SK-N-SH (cell line): ENCODE measurements around the gene ADAMTS2. TPM values are rescaled to one million over a fixed set of nuclear protein-coding genes. Genes with fewer than 3 reads are reported as not detected.

Experiments
- CTCF ChIA-PET: fragments of 300-600, 350-600 bp; formaldehyde crosslinking; extraction: SDS; loops from one replicate; lab custom pipeline; 2021; lab: Yijun Ruan, JAX
- POLR2A ChIA-PET: fragments of 350-600 bp; sonication (Branson Sonifier 250); formaldehyde crosslinking; extraction: SDS; loops from one replicate; lab custom pipeline; 2020; ENCODE audit warnings: antibody characterized with exemption, inconsistent platforms; lab: Yijun Ruan, JAX
- DNase-seq: peaks from one replicate; pipeline ENCODE4 v3.0.0; 2012
- H2AFZ ChIP-seq: fragments of 200-600 bp; sonication (generic); 2 replicates; pipeline ENCODE4 v1.8.1; 2016; ENCODE audit warnings: antibody characterized with exemption, mild to moderate bottlenecking, low read depth
- H3F3A ChIP-seq: fragments of 200-600 bp; sonication (generic); replicated peaks from 2 replicates; pipeline ENCODE3; 2016; ENCODE audit warnings: antibody characterized with exemption, mild to moderate bottlenecking; ENCODE audit not compliant: insufficient read depth
- H3K27ac ChIP-seq, 2 experiments: fragments of 200-500 bp in 1 of 2; fragments of 200-600 bp in 1 of 2; sonication (Bioruptor generic) in 1 of 2; sonication (generic), shearing (Covaris generic) in 1 of 2; 2 replicates each; pipeline versions ENCODE4 v1.5.1 to v1.6.1; 2014 to 2016; ENCODE audit warnings: low read depth in 2 of 2, inconsistent platforms in 1 of 2, low read length in 1 of 2, mild to moderate bottlenecking in 1 of 2, mixed read lengths in 1 of 2
- H3K27me3 ChIP-seq: fragments of 200-600 bp; sonication (generic), shearing (Covaris generic); 2 replicates; pipeline ENCODE4 v1.6.1; 2016; ENCODE audit warnings: mixed run types; ENCODE audit not compliant: insufficient read depth
- H3K36me3 ChIP-seq, 2 experiments: fragments of 200-500 bp in 1 of 2; fragments of 200-600 bp in 1 of 2; sonication (Bioruptor generic) in 1 of 2; sonication (generic) in 1 of 2; replicated peaks in 1 of 2; 2 replicates each; pipeline versions ENCODE3 to v1.5.1; 2014 to 2016; ENCODE audit warnings: low read length in 1 of 2, mild to moderate bottlenecking in 1 of 2; ENCODE audit not compliant: insufficient read depth in 2 of 2, control insufficient read depth in 1 of 2
- H3K4me1 ChIP-seq, 2 experiments: fragments of 200-500 bp in 1 of 2; fragments of 200-600 bp in 1 of 2; sonication (Bioruptor generic) in 1 of 2; sonication (generic), shearing (Covaris generic) in 1 of 2; 2 replicates each; pipeline versions ENCODE4 v1.5.1 to v1.6.1; 2014 to 2016; ENCODE audit warnings: low read depth in 1 of 2, low read length in 1 of 2, mixed run types in 1 of 2; ENCODE audit not compliant: insufficient read depth in 2 of 2, control insufficient read depth in 1 of 2
- H3K4me2 ChIP-seq: fragments of 200-600 bp; sonication (generic), shearing (Covaris generic); 2 replicates; pipeline ENCODE4 v1.6.1; 2017; ENCODE audit warnings: mixed run types
- H3K4me3 ChIP-seq, 2 experiments: fragments of 200-500 bp in 1 of 2; fragments of 200-600 bp in 1 of 2; sonication (Bioruptor generic) in 1 of 2; sonication (generic), shearing (Covaris generic) in 1 of 2; 2 replicates each; pipeline versions ENCODE4 v1.5.1 to v1.8.1; 2014 to 2016; ENCODE audit warnings: low read depth in 2 of 2, inconsistent platforms in 1 of 2, low read length in 1 of 2, mild to moderate bottlenecking in 1 of 2, mixed read lengths in 1 of 2, moderate library complexity in 1 of 2
- H3K79me2 ChIP-seq: fragments of 200-600 bp; sonication (generic); 2 replicates; pipeline ENCODE4 v1.8.1; 2017; ENCODE audit warnings: mild to moderate bottlenecking; ENCODE audit not compliant: insufficient read depth
- H3K9ac ChIP-seq: fragments of 200-600 bp; sonication (generic); 2 replicates; pipeline ENCODE4 v1.6.1; 2017; ENCODE audit warnings: mixed run types
- H3K9me2 ChIP-seq: fragments of 200-600 bp; sonication (generic); 2 replicates; pipeline ENCODE4 v1.6.1; 2017; ENCODE audit warnings: mixed run types
- H3K9me3 ChIP-seq: fragments of 200-600 bp; sonication (generic); 2 replicates; pipeline ENCODE4 v1.6.1; 2017; ENCODE audit warnings: mixed run types, mild to moderate bottlenecking, moderate library complexity
- H4K20me1 ChIP-seq: fragments of 200-600 bp; sonication (generic); 2 replicates; pipeline ENCODE4 v1.6.1; 2017; ENCODE audit warnings: mild to moderate bottlenecking, mixed run types; ENCODE audit not compliant: insufficient read depth
- CTCF ChIP-seq: fragments of 200-600 bp; sonication (generic); IDR thresholded peaks from 2 replicates; pipeline ENCODE4 v1.6.1; 2017; ENCODE audit warnings: antibody characterized with exemption, mild to moderate bottlenecking, moderate library complexity
- EP300 ChIP-seq, 2 experiments: IDR thresholded peaks; 2 replicates each; pipeline versions ENCODE4 v1.4.0 to v1.6.1; 2012; ENCODE audit warnings: borderline replicate concordance in 1 of 2, low read depth in 1 of 2, low read length in 1 of 2
- EZH2phosphoT487 ChIP-seq: fragments of 200-600 bp; sonication (generic); IDR thresholded peaks from 2 replicates; pipeline ENCODE4 v1.6.1; 2017; ENCODE audit warnings: low read depth, mixed run types, mild to moderate bottlenecking, antibody characterized with exemption, moderate library complexity, borderline replicate concordance
- GABPA ChIP-seq: IDR thresholded peaks from 2 replicates; pipeline ENCODE4 v1.4.0; 2012; ENCODE audit warnings: low read depth, mild to moderate bottlenecking
- NFIC ChIP-seq: IDR thresholded peaks from 2 replicates; pipeline ENCODE4 v1.4.0; 2012; ENCODE audit warnings: borderline replicate concordance
- RAD21 ChIP-seq: IDR thresholded peaks from 2 replicates; pipeline ENCODE4 v1.6.1; 2012; ENCODE audit warnings: mild to moderate bottlenecking, low read length
- RXRA ChIP-seq: IDR thresholded peaks from 2 replicates; pipeline ENCODE4 v1.4.0; 2012; ENCODE audit warnings: low read depth, mild to moderate bottlenecking, borderline replicate concordance
- SIN3A ChIP-seq: IDR thresholded peaks from 2 replicates; pipeline ENCODE4 v1.6.1; 2012; ENCODE audit warnings: low read depth, mild to moderate bottlenecking, low read length, moderate library complexity, borderline replicate concordance
- SMC3 ChIP-seq: IDR thresholded peaks from 2 replicates; pipeline ENCODE4 v1.6.1; 2012; ENCODE audit warnings: low read depth, low read length, improper control_type of control experiment
- TAF1 ChIP-seq: IDR thresholded peaks from 2 replicates; pipeline ENCODE4 v1.6.1; 2012; ENCODE audit warnings: low read depth, mild to moderate bottlenecking, low read length, moderate library complexity, borderline replicate concordance
- TEAD4 ChIP-seq: IDR thresholded peaks from 2 replicates; pipeline ENCODE4 v1.4.0; 2012; ENCODE audit warnings: mild to moderate bottlenecking, borderline replicate concordance; ENCODE audit not compliant: insufficient read depth
- YY1 ChIP-seq: IDR thresholded peaks from 2 replicates; pipeline ENCODE4 v1.4.0; 2012; ENCODE audit warnings: low read depth, mild to moderate bottlenecking
- WGBS: methylation state at CpG from one replicate; pipeline ENCODE4 v1.1.6; 2017; ENCODE audit warnings: low lambda C conversion rate; 5-methylcytosine and 5-hydroxymethylcytosine counted together
- polyA plus RNA-seq, 3 experiments: library from polyadenylated mRNA; depleted of rRNA; stranded (reverse); fragments of >200 nt; gene quantifications; 2 replicates each; pipeline ENCODE4 v1.2.3, GENCODE V29; 2012
- TF ChIP-seq, protein P1 (sequence below): IDR thresholded peaks from 2 replicates; pipeline ENCODE4; 2012
- TF ChIP-seq, protein P2 (sequence below): IDR thresholded peaks from 2 replicates; pipeline ENCODE4 v1.6.1; 2012; ENCODE audit warnings: mild to moderate bottlenecking, low read depth, low read length, moderate library complexity
- TF ChIP-seq, protein P3 (sequence below): IDR thresholded peaks from 2 replicates; pipeline ENCODE4 v1.4.0; 2012; ENCODE audit warnings: low read depth, borderline replicate concordance
- TF ChIP-seq, protein P4 (sequence below): IDR thresholded peaks from 2 replicates; pipeline ENCODE4 v1.4.0; 2012; ENCODE audit warnings: low read depth

ADAMTS2 gene
- polyA plus RNA-seq, 1 of the 3 experiments (the other 2 are of a cell fraction), result 0.12 TPM

GRCh38 chr5:179267671-179268083 is 77.6 kb downstream of the ADAMTS2 start:
- no peak overlapping the region for H3K4me2 ChIP-seq
- H3F3A ChIP-seq, result no peaks in the 10 kb centered on the region
- H4K20me1 ChIP-seq, result no peaks in the 10 kb centered on the region
- H3K9me3 ChIP-seq, result no peaks in the 10 kb centered on the region
- H3K36me3 ChIP-seq, result no peaks in the 10 kb centered on the region
- no peak overlapping the region for H2AFZ ChIP-seq
- H3K27me3 ChIP-seq, result no peaks in the 10 kb centered on the region
- ChIA-PET POLR2A (interaction anchor here (1.0 kb wide), 1 partner anchor 170 kb away, joined by 3 read pairs; no protein-coding TSS in a partner anchor), CTCF (interaction anchor here (0.9 to 6.2 kb wide), 11 partner anchors 33 to 227 kb away, joined by 3 to 35 read pairs (median 9); no protein-coding TSS in a partner anchor)
- peak; percentile 68 for DNase-seq
- H3K4me1 ChIP-seq, result peaks cover 0 to 96% of the 10 kb centered on the region in 2 experiments; a peak in 1 of 4 replicates
- no peak overlapping the region for H3K9ac ChIP-seq
- WGBS, result 11% methylated on average over 6 of the region's 10 CpGs
- no peaks in the 10 kb centered on the region for H3K9me2 ChIP-seq
- TF ChIP-seq EP300 (IDR thresholded peaks at IDR 0.05; ENCODE audit: borderline replicate concordance in 1 of 2, low read depth in 1 of 2, low read length in 1 of 2) (0 out of 4 replicates have a peak, but pooled peaks of 1 of the 2 experiments have one; percentile 11), SMC3 (no peak)
- no peaks in the 10 kb centered on the region for H3K79me2 ChIP-seq
- H3K27ac ChIP-seq, result peak overlapping the region in 1 of 2 experiments; percentile 96; a peak in 2 of 4 replicates
- no peak overlapping the region for H3K4me3 ChIP-seq

- Histone ChIP-seq H3K9me2 (no peaks in the 10 kb centered on the region), H3F3A (no peaks in the 10 kb centered on the region), H3K4me1 (peaks cover 0 to 95% of the 10 kb centered on the region in 2 experiments; a peak in 1 of 4 replicates), H2AFZ (no peak overlapping the region), H4K20me1 (no peaks in the 10 kb centered on the region), H3K9ac (no peak overlapping the region), H3K4me3 (no peak overlapping the region), H3K9me3 (no peaks in the 10 kb centered on the region), H3K79me2 (no peaks in the 10 kb centered on the region), H3K27me3 (no peaks in the 10 kb centered on the region), H3K27ac (peak overlapping the region in 1 of 2 experiments; percentile 96; a peak in 2 of 4 replicates), H3K4me2 (no peak overlapping the region), H3K36me3 (no peaks in the 10 kb centered on the region)
- DNase-seq, result peak; percentile 63
- TF ChIP-seq YY1, result no peak
- TF ChIP-seq TAF1, result no peak
- no peak for TF ChIP-seq EZH2phosphoT487
- peak; percentile 56 for TF ChIP-seq RAD21
- TF ChIP-seq, protein P1, sequence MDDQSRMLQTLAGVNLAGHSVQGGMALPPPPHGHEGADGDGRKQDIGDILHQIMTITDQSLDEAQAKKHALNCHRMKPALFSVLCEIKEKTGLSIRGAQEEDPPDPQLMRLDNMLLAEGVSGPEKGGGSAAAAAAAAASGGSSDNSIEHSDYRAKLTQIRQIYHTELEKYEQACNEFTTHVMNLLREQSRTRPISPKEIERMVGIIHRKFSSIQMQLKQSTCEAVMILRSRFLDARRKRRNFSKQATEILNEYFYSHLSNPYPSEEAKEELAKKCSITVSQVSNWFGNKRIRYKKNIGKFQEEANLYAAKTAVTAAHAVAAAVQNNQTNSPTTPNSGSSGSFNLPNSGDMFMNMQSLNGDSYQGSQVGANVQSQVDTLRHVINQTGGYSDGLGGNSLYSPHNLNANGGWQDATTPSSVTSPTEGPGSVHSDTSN, result no peak
- TF ChIP-seq NFIC, result no peak
- TF ChIP-seq, protein P2, sequence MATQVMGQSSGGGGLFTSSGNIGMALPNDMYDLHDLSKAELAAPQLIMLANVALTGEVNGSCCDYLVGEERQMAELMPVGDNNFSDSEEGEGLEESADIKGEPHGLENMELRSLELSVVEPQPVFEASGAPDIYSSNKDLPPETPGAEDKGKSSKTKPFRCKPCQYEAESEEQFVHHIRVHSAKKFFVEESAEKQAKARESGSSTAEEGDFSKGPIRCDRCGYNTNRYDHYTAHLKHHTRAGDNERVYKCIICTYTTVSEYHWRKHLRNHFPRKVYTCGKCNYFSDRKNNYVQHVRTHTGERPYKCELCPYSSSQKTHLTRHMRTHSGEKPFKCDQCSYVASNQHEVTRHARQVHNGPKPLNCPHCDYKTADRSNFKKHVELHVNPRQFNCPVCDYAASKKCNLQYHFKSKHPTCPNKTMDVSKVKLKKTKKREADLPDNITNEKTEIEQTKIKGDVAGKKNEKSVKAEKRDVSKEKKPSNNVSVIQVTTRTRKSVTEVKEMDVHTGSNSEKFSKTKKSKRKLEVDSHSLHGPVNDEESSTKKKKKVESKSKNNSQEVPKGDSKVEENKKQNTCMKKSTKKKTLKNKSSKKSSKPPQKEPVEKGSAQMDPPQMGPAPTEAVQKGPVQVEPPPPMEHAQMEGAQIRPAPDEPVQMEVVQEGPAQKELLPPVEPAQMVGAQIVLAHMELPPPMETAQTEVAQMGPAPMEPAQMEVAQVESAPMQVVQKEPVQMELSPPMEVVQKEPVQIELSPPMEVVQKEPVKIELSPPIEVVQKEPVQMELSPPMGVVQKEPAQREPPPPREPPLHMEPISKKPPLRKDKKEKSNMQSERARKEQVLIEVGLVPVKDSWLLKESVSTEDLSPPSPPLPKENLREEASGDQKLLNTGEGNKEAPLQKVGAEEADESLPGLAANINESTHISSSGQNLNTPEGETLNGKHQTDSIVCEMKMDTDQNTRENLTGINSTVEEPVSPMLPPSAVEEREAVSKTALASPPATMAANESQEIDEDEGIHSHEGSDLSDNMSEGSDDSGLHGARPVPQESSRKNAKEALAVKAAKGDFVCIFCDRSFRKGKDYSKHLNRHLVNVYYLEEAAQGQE, result no peak
- no peak for TF ChIP-seq CTCF
- peak; percentile 24; the same call in 1 of the 2 replicates for TF ChIP-seq SMC3
- TF ChIP-seq, protein P3, sequence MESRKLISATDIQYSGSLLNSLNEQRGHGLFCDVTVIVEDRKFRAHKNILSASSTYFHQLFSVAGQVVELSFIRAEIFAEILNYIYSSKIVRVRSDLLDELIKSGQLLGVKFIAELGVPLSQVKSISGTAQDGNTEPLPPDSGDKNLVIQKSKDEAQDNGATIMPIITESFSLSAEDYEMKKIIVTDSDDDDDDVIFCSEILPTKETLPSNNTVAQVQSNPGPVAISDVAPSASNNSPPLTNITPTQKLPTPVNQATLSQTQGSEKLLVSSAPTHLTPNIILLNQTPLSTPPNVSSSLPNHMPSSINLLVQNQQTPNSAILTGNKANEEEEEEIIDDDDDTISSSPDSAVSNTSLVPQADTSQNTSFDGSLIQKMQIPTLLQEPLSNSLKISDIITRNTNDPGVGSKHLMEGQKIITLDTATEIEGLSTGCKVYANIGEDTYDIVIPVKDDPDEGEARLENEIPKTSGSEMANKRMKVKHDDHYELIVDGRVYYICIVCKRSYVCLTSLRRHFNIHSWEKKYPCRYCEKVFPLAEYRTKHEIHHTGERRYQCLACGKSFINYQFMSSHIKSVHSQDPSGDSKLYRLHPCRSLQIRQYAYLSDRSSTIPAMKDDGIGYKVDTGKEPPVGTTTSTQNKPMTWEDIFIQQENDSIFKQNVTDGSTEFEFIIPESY, result no peak
- TF ChIP-seq GABPA, result no peak
- no peak for TF ChIP-seq TEAD4
- TF ChIP-seq RXRA, result no peak
- TF ChIP-seq, protein P4, sequence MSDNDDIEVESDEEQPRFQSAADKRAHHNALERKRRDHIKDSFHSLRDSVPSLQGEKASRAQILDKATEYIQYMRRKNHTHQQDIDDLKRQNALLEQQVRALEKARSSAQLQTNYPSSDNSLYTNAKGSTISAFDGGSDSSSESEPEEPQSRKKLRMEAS, result no peak
- TF ChIP-seq SIN3A, result no peak
- ChIA-PET POLR2A (interaction anchor here (1.0 kb wide), 1 partner anchor 171 kb away, joined by 3 read pairs; no protein-coding TSS in a partner anchor), CTCF (interaction anchor here (0.7 to 6.2 kb wide), 17 partner anchors 9 to 227 kb away, joined by 3 to 35 read pairs (median 4); no protein-coding TSS in a partner anchor)
- WGBS, result 48% methylated on average over 13 of the region's 17 CpGs
These were observed 78.1 kb downstream of the ADAMTS2 start for GRCh38 chr5:179267071-179267670.
